MV-4-11 (cell line): Measurements from ENCODE around the gene ARL16.

Experiments
- DNase-seq: peaks from one replicate; lab custom pipeline; 2025; lab: John Stamatoyannopoulos, UW

Gene ARL16, protein sequence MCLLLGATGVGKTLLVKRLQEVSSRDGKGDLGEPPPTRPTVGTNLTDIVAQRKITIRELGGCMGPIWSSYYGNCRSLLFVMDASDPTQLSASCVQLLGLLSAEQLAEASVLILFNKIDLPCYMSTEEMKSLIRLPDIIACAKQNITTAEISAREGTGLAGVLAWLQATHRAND

DNA sequence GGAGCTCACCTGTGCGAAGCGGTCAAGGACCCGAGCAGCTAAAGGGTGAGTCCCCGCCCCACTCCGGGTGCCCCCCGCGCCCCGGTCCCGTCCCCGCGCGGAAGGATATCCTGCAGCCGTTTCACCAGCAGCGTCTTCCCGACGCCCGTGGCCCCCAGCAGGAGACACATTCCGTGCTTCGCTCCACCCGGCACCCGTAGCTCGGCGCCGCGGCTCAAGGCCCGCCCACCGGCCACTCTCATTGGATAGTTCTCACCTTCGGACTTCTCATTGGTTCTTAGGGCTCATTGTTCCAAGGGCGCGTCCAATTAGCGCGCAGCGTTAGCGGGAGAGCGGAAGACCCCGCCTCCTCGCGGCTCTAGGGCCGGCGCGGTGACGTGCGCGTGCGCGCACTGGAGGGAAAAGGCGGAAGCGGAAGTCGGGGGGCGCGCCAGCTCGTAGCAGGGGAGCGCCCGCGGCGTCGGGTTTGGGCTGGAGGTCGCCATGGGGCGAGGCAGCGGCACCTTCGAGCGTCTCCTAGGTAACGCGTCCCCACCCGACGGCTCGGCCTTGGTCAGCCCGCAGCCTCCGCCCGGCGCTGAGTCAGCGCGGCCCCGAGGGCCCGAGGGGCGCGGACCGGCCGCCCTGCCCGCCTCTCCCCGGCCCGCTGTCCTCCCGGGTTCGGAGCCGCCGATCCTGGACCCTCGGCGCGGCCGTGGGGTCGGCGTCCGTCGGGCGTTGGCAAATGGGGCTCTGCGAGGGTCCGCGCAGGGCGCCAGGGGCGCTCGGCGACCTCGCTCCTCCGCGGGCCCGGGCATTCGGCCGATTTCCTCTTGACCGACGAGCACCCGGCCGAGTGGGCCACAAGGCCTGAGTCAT lies at the start of gene ARL16, which contains the start of gene HGS:
ARL16 (minus strand) TSS at position 214 of the 858 bp plus-strand sequence; CDS start at position 170, 44 bp downstream.
HGS (plus strand) TSS at position 428 of the 858 bp plus-strand sequence; CDS start at position 484, 56 bp downstream.
- peak; percentile 98 for DNase-seq

DNA sequence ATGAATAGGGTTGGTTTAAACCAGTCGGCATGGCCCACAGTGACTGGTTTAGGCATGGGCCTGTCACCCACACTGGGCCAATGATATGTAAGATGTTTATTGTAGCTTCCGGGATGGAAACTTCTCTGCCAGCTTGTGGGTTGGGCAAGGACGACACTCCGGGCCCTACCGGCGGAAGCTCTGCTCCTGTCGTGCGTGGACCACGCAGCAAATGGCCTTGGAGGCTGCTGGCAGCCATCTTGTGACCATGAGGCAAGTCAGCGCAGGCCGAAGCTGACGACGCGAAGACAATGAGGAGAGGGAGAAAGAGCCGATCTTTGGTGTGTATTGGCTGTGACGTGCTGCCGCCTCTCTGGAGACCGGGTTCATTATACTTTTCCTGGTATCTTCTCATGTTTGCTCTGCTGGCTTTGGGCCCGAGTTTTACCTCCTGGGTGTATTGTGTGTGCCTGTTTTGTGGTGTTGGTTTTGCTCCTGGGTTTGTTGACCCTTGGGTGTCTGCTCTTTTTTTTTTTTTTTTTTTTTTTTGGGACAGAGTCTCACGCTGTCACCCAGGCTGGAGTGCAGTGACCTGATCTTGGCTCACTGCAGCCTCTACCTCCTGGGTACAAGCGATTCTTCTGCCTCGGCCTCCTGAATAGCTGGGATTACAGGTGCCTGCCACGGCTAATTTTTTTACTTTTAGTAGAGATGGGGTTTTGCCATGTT lies 43.9 kb upstream of the ARL16 start:
- no peak for DNase-seq

DNA sequence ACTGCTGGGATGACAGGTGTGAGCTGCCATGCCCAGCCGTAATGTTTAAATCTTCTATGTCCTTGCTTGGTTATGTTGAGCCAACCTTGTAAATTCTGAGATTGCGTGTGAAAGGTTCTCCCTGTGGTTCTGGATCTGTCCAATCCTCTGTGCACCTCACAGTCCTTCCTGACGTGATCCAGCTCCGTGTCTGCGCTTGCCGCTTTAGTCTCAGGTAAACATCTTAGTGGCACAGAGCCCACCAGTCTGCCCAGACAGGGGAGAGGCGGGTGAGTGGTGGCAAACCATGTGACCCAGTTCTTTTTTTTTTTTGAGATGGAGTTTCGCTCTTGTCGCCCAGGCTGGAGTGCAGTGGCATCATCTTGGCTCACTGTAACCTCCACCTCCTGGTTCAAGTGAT lies 42.4 kb upstream of the ARL16 start:
- DNase-seq, result no peak

DNA sequence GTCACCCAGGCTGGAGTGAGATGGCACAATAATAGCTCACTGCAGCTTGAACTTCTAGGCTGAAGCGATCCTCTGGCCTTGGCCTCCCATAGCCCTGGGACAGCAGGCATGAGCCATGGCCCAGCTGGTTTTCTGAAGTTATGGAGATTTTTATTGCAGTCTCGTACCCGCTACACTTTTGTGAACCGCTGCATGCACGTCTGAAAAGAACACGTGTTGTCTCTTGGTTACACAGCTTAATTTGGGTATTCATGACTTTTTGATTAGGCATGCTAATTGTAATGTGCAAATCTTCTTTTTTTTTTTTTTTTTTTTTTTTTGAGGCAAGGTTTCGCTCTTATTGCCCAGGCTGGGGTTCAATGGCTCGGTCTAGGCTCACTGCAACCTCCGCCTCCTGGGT lies 41.8 kb upstream of the ARL16 start:
- no peak for DNase-seq

DNA sequence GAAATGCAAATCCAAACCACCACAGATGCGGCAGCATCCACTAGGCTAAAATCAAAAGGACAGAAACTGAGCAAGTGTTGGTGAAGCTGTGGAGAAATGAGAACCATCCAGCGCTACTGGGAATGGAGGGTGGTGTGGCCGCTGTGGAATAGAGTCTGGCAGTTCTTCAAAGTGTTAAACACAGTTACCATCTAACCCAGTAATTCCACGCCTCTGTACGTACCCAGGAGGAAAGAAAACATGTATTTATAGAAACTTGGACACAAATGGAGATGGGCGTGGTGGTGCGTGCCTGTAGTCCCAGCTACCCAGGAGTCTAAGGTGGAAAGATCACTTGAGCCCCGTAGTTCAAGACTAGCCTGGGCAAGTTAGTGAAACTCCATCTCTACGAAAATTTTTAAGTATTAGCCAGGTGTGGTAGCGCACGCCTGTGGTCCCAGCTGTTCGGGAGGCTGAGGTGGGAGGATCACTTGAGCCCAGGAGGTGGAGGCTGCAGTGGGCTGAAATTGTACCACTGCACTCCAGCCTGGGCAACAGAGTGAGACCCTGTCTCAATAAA lies 40.1 kb upstream of the ARL16 start:
- DNase-seq, result no peak

DNA sequence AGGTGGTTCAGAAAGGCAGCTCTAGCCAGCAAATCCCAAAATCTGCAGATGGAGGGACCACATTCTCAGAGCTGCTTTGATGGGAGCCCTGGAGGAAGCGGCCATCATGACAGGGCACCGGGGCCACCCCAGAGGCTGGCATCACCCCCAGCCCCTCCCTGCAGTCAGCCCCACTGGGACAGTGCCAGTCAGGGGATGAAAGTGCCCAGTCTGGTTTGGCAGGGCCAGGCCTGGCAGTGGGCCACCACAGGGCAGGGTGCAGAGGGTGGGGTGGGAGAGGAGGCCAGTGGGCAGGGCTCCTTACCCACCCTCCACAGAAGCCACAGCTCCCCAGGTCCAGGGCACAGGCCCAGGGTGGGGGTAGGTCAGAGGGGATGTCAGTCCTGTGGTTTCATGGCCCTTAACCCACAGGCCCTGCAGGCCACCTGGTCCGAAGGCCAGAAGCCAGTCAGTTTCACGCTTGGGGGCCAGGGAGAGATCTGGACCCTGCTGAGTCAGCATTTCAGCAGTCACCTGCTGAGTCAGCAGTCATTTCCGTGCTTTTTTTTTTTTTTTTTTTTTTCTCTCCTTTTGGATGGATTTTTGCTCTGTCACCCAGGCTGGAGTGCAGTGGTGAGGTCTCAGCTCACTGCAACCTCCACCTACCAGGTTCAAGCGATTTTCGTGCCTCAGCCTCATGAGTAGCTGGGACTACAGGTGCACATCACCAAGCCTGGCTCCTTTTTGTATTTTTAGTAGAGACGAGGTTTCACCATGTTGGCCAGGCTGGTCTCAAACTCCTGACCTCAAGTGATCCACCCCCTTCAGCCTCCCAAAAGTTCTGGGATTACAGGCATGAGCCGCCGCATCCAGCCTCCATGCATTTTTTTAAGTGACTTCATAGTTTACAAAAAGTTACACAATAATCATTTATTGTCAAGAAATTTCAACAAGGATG lies 38.9 kb upstream of the ARL16 start:
- DNase-seq, result no peak

DNA sequence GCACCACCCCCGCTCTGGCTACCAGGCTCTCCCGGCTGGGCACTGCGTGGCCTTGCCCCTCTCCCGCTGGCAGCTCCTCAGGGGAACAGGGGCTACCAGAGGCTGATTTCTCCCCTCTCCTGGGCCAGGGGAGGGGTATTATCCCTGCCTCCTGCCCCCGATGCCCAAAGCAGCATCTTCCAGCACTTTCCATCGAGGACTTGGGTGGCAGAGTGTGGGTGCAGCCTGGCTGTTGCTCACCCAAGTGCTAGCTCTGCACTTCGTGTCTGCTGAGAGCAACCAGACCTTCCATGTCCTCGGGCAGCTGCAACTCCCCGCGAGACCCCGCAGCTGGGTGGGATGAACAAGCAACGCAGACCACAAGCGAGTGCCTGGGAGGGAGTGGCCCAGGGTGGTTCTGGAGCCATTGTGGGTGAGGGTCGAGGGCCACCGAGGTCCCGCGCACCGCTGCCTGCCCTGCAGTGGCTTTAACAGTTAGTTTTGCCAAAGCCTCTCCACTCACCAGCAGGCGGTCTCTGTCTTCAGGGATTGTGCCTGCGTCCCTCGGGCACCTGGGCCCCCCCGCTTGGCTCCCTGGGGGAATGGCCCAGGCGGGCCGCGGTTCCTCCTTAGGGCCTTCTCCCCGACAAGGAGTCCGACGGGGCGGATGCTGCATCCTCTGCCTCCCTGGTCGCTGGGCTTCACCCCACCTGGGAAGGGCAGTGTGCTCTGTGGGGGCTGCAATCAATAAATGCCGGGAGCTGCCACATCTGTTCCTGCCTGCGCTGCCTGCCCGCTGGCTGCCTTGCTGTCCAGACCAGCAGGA lies 36.9 kb upstream of the ARL16 start:
- DNase-seq, result no peak

DNA sequence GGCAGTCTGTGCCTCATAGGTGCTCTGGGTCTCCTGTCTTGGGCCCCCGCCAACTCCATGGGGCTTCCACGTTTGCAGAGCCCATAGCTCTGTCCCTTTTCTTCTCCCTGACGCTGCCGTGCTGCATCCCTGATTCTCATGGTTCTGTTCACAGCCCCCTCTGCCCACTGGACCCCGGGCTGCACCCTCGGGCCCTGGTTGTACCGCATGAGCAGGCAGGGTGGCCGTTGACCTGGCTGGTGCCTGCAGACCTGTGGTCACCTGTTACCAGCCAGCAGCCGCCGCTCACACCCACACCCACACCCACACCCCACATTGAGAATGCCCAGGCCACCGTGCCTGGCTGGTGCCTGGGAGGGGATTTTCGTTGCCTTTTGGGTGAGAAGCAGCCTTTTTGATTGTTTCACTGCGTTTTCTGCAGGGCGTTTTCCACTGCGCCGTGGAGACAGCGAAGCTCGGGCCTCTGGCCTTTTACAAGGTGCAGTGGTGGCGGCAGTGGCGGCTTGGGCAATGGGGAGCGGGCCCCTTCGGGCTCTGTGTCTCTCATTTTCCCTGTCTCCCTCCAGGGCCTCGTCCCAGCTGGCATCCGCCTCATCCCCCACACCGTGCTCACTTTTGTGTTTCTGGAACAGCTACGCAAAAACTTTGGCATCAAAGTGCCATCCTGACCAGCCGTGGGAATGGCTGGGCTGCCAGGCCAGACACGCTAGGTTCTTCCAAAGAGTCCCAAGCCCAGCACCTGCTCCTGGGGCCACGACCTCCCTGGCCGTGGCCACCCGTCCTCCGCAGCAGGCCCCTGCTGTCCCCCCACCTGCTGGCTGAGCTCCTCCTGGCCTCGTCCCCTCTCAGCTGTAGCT lies 36.0 kb upstream of the ARL16 start:
- DNase-seq, result no peak

DNA sequence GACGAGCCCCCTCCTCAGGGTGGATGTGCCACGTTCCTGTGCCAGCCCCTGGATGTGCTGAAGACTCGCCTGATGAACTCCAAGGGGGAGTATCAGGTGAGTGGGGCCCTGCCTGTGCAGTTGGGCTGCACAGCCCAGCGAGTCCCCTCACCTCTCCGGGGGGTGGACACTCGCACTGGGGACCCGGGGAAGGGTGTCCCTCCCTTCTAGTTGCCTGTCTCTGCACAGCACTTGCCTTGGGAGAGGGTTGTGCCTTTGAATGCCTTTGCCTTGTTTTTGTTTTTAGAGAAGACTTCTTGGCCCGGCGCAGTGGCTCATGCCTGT lies 34.1 kb upstream of the ARL16 start:
- no peak for DNase-seq

DNA sequence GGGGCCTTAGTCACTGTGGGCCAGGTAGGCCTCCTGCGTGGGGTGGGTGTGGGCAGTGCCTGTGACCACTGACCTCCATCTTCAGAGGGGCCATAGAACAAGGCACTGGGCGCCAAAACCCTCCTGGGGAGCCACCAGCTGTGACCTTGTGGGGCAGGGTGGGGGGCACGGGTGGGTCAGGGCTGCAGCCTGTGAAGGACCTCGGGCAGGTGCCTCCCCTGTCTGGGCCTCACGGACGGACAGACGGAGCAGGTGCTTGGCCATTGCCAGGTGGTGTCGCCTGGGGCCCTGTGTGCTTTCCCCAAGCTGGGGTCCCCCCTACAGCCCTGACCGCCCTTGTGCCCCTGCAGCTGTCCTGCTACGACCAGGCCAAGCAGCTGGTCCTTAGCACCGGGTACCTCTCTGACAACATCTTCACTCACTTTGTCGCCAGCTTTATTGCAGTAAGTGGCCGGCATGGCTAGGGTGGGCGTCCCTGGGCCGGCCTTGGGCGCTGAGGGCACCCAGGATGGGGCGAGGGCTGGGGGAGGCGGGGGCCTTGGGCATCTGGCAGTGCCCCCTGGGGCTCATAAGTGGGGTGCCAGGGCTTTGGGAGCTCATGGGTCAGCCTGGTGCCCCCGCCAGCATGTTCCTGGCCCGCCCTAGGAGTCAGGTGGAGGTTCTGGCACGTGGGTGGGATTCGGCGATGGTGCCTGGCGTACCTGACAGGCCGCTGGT lies 33.6 kb upstream of the ARL16 start:
- no peak for DNase-seq

DNA sequence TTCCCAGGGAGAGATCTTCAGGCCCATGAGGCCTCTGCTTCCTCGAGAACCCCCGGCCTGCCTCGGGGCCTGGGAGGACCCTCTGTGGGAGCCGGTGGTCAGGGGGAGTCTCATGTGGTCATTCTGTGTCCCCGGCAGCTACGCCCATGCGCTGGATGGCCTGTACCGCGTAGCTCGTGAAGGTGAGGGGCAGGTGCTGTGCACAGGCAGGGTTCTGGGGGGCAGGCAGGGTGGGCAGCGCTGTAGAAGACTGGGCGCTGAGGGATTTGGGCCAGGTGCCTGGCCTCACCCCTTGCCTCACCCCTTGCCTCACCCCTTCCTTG lies 33.0 kb upstream of the ARL16 start:
- DNase-seq, result no peak

DNA sequence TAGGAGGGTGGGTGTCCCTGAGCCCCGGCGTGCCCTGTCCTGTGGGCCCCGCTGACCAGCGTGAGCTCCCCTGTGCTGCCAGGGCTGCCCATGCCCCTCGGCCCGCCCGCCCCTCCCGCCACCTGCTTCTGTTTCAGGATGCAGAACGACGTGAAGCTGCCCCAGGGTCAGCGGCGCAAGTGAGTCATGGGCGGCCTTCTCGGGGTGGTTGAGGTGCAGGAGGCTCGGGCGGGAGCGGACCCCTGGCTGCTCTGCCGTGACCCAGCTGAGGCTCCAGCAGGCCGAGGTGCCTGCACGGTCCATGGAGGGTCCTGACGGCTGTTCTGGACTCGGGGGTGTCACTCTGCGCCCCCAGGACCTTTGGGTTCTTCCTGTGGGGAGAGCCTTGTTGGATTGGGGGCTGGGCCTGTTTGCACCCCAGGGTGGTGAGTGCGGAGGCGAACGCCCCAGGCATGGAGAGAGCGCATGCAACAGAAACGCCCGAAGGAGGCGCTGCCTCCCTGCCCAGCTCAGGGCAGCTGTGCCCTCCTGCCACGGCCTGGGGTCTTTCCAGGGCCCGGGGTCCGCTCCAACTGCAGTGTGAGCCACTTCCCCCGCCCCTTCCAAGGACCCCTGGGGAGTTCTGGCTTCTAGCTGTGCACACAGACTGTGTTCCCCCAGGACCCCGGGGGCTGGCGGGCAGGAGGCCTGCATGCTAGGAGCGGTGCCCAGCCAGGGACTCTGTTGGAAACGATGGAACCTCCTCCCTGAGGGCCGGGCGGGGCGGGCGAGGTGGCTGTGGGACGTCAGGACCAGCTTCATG lies 32.5 kb upstream of the ARL16 start:
- DNase-seq, result no peak

DNA sequence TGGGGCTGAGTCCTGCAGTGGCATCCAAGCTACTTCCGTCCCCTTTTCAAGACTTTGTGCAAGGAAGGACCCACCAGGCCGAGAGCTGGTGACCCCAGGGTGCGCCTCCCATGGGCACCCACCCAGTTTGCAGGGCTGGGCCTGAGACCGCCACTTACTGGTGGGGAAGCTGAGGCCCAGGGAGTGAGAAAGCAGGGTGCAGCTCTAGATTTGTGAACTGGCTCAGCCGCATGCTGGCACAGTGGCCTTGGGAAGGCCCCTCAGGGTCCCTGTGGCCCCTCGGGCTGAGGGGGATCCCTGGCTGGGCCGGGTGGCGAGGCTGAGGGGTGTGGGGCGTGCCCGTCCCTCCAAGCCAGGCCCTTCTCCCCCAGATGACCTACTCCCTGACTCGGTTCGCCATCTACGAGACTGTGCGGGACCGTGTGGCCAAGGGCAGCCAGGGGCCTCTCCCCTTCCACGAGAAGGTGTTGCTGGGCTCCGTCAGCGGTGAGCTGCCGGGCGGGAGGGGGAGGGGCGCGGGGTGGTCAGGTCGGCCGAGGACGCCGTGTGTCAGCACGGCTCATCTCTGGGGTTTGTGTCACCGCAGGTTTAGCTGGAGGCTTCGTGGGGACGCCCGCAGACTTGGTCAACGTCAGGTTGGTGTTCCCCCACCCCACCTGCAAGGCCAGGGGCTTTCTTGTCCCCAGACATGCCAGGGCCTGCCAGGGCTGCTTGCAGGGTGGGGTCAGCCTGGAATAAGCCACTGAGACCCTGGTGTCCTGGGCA lies 31.7 kb upstream of the ARL16 start:
- DNase-seq, result no peak

DNA sequence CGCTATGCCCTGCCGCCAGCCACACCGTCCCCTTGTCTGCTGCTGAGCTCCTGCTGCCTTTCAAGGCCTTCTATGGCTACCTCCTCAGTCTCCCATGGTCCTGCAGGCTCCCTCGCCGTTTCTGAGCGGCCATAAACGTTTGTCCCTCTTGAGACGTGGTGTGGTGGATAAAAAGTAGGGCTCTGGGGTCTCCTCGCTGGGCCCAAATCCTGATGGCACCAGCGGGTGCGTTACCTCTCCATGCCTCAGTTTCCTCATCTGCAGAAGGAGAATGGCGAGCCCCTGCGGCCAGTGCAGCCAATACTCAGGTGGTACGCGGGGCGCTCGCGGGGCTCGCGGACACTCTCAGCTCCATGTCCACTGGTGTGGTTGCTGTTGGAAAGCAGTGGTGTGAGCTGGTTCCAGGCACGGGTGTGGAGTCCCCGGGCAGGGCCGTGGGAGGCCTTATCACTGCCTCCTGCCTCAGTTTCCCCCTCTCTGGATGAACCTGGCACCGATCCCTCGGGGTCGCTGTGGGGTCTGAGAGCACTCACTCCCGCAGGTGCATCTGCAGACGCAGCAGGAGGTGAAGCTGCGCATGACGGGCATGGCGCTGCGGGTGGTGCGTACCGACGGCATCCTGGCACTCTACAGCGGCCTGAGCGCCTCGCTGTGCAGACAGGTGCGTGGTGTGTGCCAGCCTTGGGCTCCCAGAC lies 31.0 kb upstream of the ARL16 start:
- no peak for DNase-seq

DNA sequence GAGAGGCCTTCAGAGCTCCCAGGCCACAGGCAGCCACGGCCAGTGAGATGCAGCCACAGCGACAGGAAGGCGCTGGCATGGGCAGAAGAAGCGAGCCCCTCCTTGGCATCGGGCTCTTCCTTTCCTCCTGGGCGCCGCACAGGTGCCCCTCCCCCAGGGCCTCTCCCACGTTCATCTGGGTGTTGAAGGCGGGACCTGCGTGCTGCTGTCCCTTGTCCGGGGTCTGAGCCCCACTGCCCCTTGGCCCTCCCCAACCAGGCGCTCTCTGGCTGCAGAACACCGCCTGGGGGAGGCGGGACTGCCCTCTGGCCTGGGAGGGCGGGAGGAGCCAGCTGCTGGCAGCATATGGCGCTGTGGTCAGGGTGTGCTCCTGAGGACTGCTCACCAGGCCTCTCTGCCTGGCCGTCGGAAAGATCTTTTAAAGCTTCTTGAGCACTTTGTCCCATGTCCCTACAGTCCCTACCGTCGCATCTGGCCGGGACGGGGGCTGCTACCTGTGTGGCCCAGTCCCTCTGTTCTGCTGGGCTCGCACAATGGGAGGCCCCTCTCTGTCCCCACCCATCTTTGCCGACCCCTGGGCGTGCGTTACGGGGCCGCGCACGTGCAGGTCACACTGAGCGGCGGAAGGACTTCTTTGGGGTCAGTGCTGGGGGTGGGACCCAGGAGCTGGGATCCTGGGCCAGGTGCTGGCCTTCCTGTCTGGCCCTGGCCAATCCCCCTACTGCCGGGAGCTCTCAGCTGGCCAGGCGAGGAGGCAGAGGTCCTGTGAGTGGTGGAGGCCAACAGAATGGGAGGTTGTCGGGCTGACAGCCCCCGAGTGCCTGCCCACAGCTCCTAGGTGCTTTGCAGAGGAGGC lies 30.2 kb upstream of the ARL16 start:
- peak; percentile 36 for DNase-seq

DNA sequence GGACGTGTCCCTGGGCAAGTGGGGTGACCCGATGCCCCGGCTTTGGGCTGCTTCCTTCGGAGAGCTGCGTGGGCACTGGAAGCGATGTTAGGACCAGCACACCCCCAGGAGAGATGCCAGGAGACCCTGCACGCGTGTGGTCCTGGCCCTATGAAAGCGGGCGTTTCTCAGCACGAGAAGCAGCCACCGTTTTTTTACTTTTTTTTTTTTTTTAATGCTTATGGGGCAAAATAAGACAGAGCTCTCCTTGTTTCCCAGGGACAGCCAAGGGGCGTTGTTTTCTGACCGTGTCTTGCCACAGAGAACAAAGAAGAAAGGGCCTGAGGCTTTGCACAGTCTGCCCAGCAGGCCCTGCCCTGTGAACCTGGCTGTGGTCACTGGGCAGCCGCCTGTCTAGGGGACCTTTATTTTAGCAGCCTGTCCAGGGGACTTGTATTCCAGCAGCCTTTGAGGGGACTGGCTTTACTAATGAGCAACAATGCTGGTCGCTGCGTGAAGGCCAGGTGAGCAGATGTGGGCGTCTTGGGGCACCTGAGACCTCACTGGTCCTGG lies 29.5 kb upstream of the ARL16 start:
- no peak for DNase-seq
